Measurements from ENCODE around the gene BAZ1A.

The BAZ1A gene

DNA sequence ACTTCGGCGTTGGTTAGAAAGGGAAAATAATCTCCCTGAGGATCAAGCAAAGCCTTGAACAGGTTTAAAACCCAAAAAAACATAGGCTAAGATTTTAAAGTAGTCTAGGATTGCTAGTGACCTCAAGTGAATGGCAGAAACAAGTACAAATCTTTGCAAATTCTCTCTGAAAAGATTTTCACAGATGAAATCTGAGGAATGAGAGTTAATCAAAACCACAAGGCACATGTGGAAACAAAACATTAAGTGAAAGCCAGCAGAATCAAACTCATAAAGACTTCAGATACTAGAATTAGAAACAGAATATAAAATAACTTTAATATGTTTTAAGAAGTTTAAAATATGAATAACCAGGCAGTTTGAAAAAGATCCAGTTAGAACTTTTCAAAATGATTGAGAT is 108.6 kb downstream of the BAZ1A start:
- TF ChIP-seq, protein P1, sequence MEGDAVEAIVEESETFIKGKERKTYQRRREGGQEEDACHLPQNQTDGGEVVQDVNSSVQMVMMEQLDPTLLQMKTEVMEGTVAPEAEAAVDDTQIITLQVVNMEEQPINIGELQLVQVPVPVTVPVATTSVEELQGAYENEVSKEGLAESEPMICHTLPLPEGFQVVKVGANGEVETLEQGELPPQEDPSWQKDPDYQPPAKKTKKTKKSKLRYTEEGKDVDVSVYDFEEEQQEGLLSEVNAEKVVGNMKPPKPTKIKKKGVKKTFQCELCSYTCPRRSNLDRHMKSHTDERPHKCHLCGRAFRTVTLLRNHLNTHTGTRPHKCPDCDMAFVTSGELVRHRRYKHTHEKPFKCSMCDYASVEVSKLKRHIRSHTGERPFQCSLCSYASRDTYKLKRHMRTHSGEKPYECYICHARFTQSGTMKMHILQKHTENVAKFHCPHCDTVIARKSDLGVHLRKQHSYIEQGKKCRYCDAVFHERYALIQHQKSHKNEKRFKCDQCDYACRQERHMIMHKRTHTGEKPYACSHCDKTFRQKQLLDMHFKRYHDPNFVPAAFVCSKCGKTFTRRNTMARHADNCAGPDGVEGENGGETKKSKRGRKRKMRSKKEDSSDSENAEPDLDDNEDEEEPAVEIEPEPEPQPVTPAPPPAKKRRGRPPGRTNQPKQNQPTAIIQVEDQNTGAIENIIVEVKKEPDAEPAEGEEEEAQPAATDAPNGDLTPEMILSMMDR (IDR thresholded peaks at IDR 0.05; ENCODE audit: low read depth, low read length) = no peak
- no peak overlapping the region for H3K4me3 ChIP-seq (ENCODE audit: low read depth, low read length)

DNA sequence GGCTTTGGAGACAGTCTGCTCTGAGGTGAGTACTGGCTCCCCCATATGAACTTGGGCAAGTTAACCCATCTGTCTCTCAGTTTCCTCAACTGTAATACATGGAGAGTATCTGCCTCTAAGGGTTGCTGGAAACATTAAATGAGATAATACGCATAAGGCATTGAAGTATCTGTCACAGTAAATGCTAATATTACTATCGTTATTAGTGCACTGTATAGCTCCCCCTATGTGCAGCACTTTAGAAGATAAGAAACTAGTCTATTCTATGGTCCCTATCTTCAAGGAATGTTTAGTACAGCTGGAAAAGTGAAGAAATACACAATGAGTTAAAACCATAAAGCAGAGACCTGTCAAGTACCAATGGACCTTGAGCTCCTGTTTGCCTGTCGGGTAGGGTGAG is 109.1 kb downstream of the BAZ1A start:
- TF ChIP-seq, protein P1 (IDR thresholded peaks at IDR 0.05; ENCODE audit: low read depth, low read length) = no peak
- no peak overlapping the region for H3K4me3 ChIP-seq (ENCODE audit: low read depth, low read length)

DNA sequence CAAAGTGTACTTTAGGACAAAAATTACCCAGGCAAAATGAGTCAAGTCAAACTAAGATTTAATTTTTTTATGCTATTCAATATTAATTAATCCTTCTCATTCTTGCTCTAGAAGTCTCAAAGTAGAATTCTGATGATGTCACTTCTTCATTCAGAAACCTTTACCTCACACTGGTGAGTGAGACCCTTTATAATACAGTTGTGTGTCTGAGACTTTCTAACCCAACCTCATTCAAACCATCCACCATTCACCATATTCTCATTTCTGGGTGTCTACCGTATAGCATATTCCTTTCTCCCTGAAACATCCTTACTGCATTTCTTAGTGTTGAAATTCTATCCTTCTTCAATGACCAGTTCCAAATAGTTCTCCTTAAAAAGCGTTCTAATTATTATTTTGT is 119.9 kb downstream of the BAZ1A start:
- TF ChIP-seq, protein P1 (IDR thresholded peaks at IDR 0.05; ENCODE audit: low read depth, low read length) = no peak
- no peak overlapping the region for H3K4me3 ChIP-seq (ENCODE audit: low read depth, low read length)

DNA sequence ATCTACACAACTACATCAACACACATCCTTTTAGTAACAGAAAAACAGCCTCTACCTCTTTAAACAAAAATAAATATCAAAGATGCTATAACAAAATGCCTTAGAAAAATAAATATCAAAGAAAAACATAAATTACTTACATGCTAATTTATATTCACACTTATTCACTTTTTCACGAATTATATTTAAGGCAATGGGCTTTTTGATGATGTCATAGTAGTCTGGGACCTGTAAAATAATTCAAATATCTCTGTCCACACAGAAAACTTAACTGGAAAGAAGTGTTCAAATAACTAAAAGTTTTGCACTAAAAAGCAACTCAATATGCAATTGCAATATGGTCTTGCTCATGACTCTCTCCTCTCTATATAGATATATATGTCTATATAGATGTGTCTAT is 120.5 kb downstream of the BAZ1A start:
- no peak overlapping the region for H3K4me3 ChIP-seq (ENCODE audit: low read depth, low read length)
- TF ChIP-seq, protein P1 (IDR thresholded peaks at IDR 0.05; ENCODE audit: low read depth, low read length) = no peak

DNA sequence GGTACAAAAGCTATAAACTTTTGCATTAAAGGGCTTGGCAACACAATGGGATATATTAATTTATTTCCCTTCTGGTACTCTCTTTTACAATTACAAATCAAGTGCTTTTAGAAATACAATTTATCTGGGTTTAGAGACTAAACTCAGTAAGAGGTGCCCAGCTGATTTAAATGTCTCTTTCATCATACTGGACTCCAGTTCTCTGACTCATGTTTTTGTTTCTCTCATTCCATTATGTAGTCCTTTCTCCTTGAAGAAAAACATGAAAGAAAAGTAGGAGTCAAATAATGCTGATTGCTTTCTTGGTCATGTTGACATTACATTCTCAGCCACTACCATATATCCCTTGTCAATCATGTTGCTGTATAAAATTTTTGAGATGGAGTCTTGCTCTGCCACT is 124.5 kb downstream of the BAZ1A start:
- TF ChIP-seq, protein P1 (IDR thresholded peaks at IDR 0.05; ENCODE audit: low read depth, low read length) = no peak
- no peak overlapping the region for H3K4me3 ChIP-seq (ENCODE audit: low read depth, low read length)

DNA sequence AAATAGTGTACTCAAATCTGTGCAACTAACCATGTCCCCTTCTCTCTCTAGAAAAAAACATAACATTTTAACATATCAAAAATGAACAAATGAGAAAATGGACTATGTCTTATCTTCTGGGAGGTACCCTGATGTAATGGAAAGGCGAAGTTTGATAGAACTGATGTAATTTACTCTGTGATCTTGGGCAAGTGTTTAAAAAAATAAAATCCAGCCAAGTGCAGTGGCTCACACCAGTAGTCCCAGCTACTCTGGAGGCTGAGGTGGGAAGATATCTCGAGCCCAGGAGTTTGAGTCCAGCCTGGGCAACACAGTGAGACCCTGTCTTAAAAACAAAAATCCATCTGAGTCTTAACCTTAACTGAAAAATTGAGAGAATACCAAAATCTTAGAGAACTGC is 124.9 kb downstream of the BAZ1A start:
- TF ChIP-seq, protein P1 (IDR thresholded peaks at IDR 0.05; ENCODE audit: low read depth, low read length) = no peak

DNA sequence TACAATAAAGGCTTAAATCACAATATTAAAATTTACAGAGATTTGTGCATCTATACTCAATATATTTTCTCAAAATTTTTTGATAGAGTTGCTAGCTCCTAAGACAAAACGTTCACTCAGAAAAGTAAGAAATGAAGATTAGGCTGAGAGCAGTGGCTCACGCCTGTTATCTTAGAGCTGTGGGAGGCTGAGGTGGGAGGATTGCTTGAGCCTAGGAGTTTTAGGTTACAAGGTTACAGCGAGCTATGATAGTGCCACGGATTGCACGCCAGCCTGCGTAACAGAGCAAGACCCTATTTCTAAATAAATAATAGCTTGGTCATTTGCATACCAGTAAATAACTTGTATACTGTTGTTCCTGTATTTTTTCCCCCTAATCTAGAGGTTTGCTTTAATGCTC is 125.8 kb downstream of the BAZ1A start:
- no peak overlapping the region for H3K4me3 ChIP-seq (ENCODE audit: low read depth, low read length)
- TF ChIP-seq, protein P1 (IDR thresholded peaks at IDR 0.05; ENCODE audit: low read depth, low read length) = no peak

More for the DNA sequence above, 124.9 kb downstream of the BAZ1A start:
- no peak overlapping the region for H3K4me3 ChIP-seq (ENCODE audit: low read depth, low read length)

All from WI38 (cell line).